RPMI8226 (cell line): ENCODE data around the gene AKR1C1.
"Not testable (repeated sequence)": the region's sequence is repeated elsewhere in the genome, so short reads cannot be mapped to it uniquely, and the experiment has no call there.

ENCODE experiments used
- DNase-seq: peaks from one replicate; pipeline ENCODE4 v3.0.0-alpha.2; 2015

AKR1C1 gene

DNA sequence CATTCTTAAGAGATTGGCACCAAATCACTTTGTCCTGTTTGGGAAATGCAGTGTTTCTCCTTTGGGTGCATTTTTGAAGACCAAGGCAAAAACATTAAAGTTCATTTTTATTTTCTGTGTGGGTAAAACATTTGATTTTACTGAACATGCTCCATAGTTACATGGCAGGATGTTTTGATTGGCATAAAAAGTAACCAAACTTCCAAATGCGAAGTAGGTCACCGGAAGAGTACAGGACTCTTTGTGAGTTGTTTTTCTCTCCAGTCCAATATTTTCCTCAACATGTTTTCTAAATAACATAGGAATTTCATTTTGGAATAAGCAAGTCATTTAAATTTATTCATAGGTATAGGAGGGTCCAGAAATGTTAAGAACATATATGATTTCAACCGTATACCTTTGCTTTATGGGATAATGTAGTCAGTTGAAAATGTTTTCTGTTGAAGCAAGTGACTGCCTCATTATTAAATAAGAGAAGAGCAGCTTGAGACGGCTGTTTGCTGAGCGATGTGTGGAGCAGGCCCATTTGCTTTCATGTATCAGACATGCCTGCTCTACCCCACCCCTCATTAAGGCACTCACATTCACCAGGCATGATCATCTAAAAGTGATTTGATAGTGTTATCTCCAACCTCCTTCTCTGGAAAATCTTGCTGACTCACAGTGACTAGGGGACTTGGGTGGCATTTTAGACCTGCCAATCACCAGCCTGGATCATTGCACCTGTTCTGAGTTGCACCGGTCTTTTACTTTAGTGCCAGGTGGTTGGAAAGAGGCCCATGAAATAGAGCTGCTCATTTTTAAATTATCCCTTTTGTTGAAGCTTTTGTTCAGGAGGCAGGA lies 56.8 kb downstream of the AKR1C1 start:
- peak; percentile 90 for DNase-seq

GRCh38 chr10:5021624-5022290 lies 58.5 kb downstream of the AKR1C1 start:
- DNase-seq, result not testable (repeated sequence)

DNA sequence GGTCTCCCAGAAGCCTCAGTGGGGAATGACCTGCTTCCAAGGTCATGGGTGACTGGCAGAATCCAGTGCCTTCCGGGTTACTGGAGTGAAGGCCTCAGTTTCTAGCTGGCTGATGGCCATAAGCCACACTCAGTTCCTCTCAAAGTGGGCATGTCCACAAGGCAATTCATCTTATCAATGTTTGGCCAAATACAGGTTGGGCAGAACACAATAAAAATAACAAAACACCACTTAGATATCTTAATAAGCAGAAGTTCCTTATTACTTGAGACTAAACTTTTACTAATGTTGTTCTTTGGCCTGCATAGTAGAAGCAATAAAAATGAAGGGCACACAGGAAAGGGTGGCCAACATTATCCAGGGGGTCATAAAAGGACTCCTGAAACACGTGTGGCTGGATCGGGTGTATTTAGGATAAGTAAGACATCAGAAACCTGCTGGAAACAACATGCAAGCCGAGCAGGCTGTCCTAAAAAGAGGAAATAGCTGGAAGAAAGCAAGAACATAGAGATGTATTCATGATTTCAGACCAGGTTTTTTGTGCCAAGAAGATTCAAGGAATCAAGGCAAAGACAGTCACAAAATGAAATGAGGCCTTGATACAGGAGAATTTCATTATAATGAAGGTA lies 60.1 kb downstream of the AKR1C1 start:
- DNase-seq, result peak; percentile 8

DNA sequence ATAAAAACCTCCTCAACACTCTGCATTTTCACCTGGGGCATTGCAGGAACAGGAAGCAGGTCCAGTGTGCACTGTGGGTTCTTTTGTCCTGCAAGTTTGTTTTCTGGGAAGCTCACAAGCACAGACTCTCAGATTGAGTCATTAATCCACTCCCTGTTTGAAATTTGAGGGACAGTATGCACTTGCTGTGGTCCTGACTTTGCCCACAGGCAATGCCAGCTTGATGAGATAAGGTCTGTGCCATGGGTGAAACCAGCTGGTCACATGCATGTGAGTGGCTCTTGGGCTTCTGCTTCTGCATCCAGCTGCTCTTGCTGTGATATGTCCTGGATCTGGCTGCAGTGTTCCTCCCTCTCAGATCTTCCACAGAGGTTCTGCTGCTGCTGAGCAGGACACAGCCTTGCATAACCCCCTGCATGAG lies 62.3 kb downstream of the AKR1C1 start:
- DNase-seq, result peak; percentile 60

GRCh38 chr10:5030989-5031388 lies 67.8 kb downstream of the AKR1C1 start:
- no peak for DNase-seq

GRCh38 chr10:5031588-5031987 lies 68.4 kb downstream of the AKR1C1 start:
- not testable (repeated sequence) for DNase-seq

DNA sequence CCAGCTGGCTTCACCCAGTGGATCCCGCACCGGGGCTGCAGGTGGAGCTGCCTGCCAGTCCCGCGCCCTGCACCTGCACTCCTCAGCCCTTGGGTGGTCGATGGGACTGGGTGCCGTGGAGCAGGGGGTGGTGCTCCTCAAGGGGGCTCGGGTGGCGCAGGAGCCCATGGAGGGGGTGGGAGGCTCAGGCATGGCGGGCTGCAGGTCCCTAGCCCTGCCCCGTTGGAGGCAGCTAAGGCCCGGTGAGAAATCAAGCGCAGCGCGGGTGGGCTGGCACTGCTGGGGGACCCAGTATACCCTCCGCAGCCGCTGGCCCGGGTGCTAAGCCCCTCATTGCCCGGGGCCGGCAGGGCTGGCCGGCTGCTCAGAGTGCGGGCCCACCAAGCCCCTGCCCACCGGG lies 69.2 kb downstream of the AKR1C1 start:
- not testable (repeated sequence) for DNase-seq
